GM12891 (cell line): ENCODE measurements around the gene SEMA5A.

ENCODE experiments used
- PAX5 ChIP-seq: IDR thresholded peaks from 2 replicates; pipeline ENCODE4 v1.6.1; 2011; ENCODE audit warnings: low read length, moderate library complexity, mild to moderate bottlenecking; ENCODE audit not compliant: insufficient read depth, severe bottlenecking
- POLR2A ChIP-seq: IDR thresholded peaks from 2 replicates; pipeline ENCODE4 v1.6.1; 2011; ENCODE audit warnings: low read depth, low read length, control low read depth
- POLR2AphosphoS5 ChIP-seq: IDR thresholded peaks from 2 replicates; pipeline ENCODE4 v1.6.1; 2011; ENCODE audit warnings: low read depth, low read length, control low read depth
- POU2F2 ChIP-seq: IDR thresholded peaks from 2 replicates; pipeline ENCODE4 v1.6.1; 2011; ENCODE audit warnings: low read depth, mild to moderate bottlenecking, control low read depth, low read length, moderate library complexity
- SPI1 ChIP-seq: IDR thresholded peaks from 2 replicates; pipeline ENCODE4 v1.6.1; 2011; ENCODE audit warnings: low read depth, low read length, control low read depth
- TAF1 ChIP-seq: IDR thresholded peaks from 2 replicates; pipeline ENCODE4 v1.6.1; 2011; ENCODE audit warnings: low read depth, low read length, control low read depth

GRCh38 chr5:9537223-9538141, 8.4 kb downstream of the SEMA5A start:
- TF ChIP-seq POLR2AphosphoS5 (no peak), POLR2A (no peak), TAF1 (no peak), POU2F2 (no peak), SPI1 (no peak), PAX5 (no peak)
